Left lobe of liver (tissue), 2 donors: ENCODE measurements around the gene BLVRB. TPM values are rescaled to one million over a fixed set of nuclear protein-coding genes. Genes with fewer than 3 reads are reported as not detected.
"Not testable (repeated sequence)": the region's sequence is repeated elsewhere in the genome, so short reads cannot be mapped to it uniquely, and the experiment has no call there.

Source experiments
- ATAC-seq: fragments of 200-7000 bp; cut with Tn5 transposase; one replicate; pipeline ENCODE4 v1.9.1; 2020; ENCODE audit warnings: mild to moderate bottlenecking, moderate library complexity
- DNase-seq: peaks from one replicate; pipeline ENCODE4 v3.0.0-alpha.2; 2020; ENCODE audit warnings: low spot score
- total RNA-seq: library from RNA; stranded (reverse); gene quantifications from one replicate; pipeline ENCODE4 v1.2.1, GENCODE V29; 2021
- donor health status: DM: no; HTN: no; CAD: no; lungs with moderate emphysema.
- donor health status: DM: no; HTN: yes; CAD: no.

The BLVRB gene
- total RNA-seq, 1 donor from 2014 or later: 149 TPM

DNA sequence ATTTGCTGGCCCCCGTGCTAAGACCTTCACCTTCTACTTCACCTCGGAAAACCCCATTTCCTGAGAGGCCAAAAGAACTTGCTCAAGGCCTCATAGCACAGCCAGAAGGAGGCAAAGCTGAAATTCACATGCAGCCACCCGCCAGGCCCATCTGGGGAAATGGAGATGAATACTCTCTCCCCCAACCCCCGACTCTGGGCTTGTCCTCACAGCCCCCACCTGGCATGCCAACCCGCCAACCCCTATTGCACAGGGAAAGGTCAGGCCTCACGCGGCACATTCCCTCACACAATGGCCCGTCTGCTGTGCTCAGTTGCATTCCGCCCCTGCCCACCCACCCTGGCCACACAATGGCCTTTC is 55.5 kb downstream of the BLVRB start:
- ATAC-seq (no peak), DNase-seq (no peak)

DNA sequence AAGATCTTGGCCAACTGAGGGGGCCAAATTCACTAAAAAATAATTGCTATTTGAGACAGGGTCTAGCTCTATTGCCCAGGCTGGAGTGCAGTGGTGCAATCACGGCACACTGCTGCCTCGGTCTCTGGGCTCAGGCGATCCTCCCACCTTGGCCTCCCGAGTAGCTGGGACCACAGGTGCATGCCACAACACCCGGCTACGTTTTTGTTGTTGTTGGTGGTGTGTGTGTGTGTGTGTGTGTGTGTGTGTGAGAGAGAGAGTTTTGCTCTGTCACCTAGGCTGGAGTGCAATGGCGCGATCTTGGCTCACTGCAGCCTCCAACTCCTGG is 57.0 kb downstream of the BLVRB start:
- DNase-seq, ATAC-seq: not testable (repeated sequence)

GRCh38 chr19:40407714-40408597 is 57.6 kb downstream of the BLVRB start:
- ATAC-seq (no peak), DNase-seq (no peak)

GRCh38 chr19:40403262-40403984 is 62.1 kb downstream of the BLVRB start:
- ATAC-seq (peak; percentile 91), DNase-seq (peak; percentile 89)

DNA sequence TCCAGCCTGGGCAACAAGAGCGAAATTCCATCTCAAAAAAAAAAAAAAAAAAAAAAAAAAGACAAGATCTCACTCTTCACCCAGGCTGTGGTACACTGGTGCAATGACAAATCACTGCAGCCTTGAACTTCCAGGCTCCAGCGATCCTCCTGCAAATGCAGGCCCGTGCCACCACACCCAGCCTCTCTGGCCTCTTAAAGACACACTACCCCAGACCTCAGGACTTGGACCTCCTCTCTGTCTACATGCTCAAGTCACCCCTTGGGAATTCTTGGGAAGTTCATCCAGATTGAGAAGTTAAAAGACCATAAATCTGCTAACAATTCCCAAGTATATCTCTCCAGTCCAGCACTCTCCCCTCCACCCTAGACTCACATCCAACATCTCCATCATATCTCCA is 65.0 kb downstream of the BLVRB start:
- no peak for ATAC-seq
- no peak for DNase-seq

- no peak for DNase-seq
- peak; percentile 10 for ATAC-seq
Observed at GRCh38 chr19:40398417-40399131, 67.0 kb downstream of the BLVRB start.

Other genes starting within 250 kb of the BLVRB start
- gene TTC9B, start 247.4 kb downstream of the BLVRB start, total RNA-seq: not detected
- gene CCNP, start 239.1 kb downstream of the BLVRB start, total RNA-seq: 3.8 TPM
- 140 TPM for gene AKT2, start 180.4 kb downstream of the BLVRB start, total RNA-seq
- gene C19orf47, start 117.3 kb downstream of the BLVRB start, total RNA-seq: 6.7 TPM
- gene PLD3, start 117.0 kb downstream of the BLVRB start, total RNA-seq: 104 TPM
- gene HIPK4, start 75.6 kb downstream of the BLVRB start, total RNA-seq: not detected
- gene PRX, start 52.4 kb downstream of the BLVRB start, total RNA-seq: 0.70 TPM
- 4.7 TPM for gene SERTAD1, start 39.8 kb downstream of the BLVRB start, total RNA-seq
- gene SERTAD3, start 21.4 kb downstream of the BLVRB start, total RNA-seq: 11.9 TPM
- 1.2 TPM for gene SPTBN4, start 1.3 kb upstream of the BLVRB start, total RNA-seq
- gene SHKBP1, start 111.1 kb upstream of the BLVRB start, total RNA-seq: 15.2 TPM
- gene LTBP4, start 135.6 kb upstream of the BLVRB start, total RNA-seq: 41.6 TPM
- 21.7 TPM for gene NUMBL, start 224.9 kb upstream of the BLVRB start, total RNA-seq